ENCODE measurements around the gene SULT1A1.
"Not testable (repeated sequence)": the region's sequence is repeated elsewhere in the genome, so short reads cannot be mapped to it uniquely, and the experiment has no call there.

The SULT1A1 gene

DNA sequence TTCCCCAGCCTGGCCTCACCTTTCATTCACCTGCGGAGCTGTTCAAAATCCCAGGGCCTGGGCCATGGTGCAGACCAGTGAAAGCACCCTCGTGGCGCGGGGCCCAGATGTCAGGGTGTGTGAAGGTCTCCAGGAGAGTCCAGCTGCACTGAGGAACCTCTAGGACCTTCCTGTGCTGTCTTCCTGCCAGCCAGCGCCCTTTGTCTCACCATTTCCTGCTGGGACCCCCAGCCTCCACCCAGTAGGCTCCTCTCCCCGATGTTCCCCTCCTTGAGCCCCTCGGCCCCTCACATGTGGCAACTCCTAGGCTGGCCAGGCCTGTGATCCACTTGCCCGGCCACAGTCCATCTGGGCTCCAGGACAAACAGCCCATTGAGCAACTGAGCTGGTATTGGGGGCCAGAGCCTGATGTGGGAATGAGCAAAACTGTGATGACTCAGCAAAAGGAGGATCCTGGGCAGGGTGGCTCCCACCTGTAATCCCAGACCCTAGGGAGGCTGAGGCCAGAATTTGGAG, 13.7 kb downstream of the SULT1A1 start:
- TF ChIP-seq EZH2phosphoT487 (IDR thresholded peaks at IDR 0.05; ENCODE audit: borderline replicate concordance): no peak
- H3K79me2 ChIP-seq (ENCODE audit: insufficient read depth, low read length): no peaks in the 10 kb centered on the region
- H3K4me1 ChIP-seq (ENCODE audit: insufficient read depth, low read length, poor library complexity, severe bottlenecking): no peaks in the 10 kb centered on the region
- H3K9me3 ChIP-seq (ENCODE audit: insufficient read depth, low read depth, low read length): no peaks in the 10 kb centered on the region
- H4K20me1 ChIP-seq (ENCODE audit: insufficient read depth, low read length, poor library complexity, severe bottlenecking): no peaks in the 10 kb centered on the region
- H3F3A ChIP-seq (ENCODE audit: low read depth): no peaks in the 10 kb centered on the region
- no peaks in the 10 kb centered on the region for H3K27me3 ChIP-seq (ENCODE audit: insufficient read depth, low read length, poor library complexity, severe bottlenecking)
- no peaks in the 10 kb centered on the region for H3K9me2 ChIP-seq (replicated peaks; ENCODE audit: low read depth, low read length)
- H3K4me2 ChIP-seq (ENCODE audit: low read depth, low read length, poor library complexity, severe bottlenecking): no peak overlapping the region
- H3K36me3 ChIP-seq (ENCODE audit: insufficient read depth, low read length): peaks cover 17% of the 10 kb centered on the region; the same call in 1 of the 2 replicates
- H2AFZ ChIP-seq (ENCODE audit: low read length): no peak overlapping the region
- H3K9ac ChIP-seq (ENCODE audit: low read depth, low read length, poor library complexity, severe bottlenecking): no peak overlapping the region
- no peak overlapping the region for H3K4me3 ChIP-seq (ENCODE audit: low read length, poor library complexity, severe bottlenecking)

DNA sequence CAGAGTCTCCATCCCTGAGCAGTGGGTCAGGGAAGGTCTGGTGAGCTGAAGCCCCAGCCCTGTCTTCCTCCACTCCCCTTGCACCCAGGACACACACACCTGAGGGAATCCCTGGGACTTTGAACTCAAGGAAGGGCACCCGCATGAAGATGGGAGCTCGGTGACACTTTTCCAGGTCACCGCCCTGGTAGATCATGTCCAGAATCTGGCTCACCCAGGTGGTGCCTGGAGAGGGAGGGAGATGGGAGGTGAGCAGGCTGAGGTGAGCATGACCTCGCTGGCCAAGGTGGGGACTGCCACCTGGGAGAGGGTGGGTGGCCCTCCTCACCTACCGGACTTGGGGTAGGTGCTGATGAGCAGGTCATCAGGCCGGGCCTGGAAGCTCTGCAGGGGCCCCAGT, 14.4 kb downstream of the SULT1A1 start:
- not testable (repeated sequence) for H2AFZ ChIP-seq (ENCODE audit: low read length); H4K20me1 ChIP-seq (ENCODE audit: insufficient read depth, low read length, poor library complexity, severe bottlenecking); H3K27me3 ChIP-seq (ENCODE audit: insufficient read depth, low read length, poor library complexity, severe bottlenecking); H3K9me2 ChIP-seq (replicated peaks; ENCODE audit: low read depth, low read length); H3K9me3 ChIP-seq (ENCODE audit: insufficient read depth, low read depth, low read length); H3F3A ChIP-seq (ENCODE audit: low read depth); H3K4me3 ChIP-seq (ENCODE audit: low read length, poor library complexity, severe bottlenecking); H3K4me2 ChIP-seq (ENCODE audit: low read depth, low read length, poor library complexity, severe bottlenecking); H3K9ac ChIP-seq (ENCODE audit: low read depth, low read length, poor library complexity, severe bottlenecking); H3K79me2 ChIP-seq (ENCODE audit: insufficient read depth, low read length); H3K4me1 ChIP-seq (ENCODE audit: insufficient read depth, low read length, poor library complexity, severe bottlenecking)
- peaks cover 24% of the 10 kb centered on the region; the same call in 1 of the 2 replicates for H3K36me3 ChIP-seq (ENCODE audit: insufficient read depth, low read length)

- TF ChIP-seq, protein P1, sequence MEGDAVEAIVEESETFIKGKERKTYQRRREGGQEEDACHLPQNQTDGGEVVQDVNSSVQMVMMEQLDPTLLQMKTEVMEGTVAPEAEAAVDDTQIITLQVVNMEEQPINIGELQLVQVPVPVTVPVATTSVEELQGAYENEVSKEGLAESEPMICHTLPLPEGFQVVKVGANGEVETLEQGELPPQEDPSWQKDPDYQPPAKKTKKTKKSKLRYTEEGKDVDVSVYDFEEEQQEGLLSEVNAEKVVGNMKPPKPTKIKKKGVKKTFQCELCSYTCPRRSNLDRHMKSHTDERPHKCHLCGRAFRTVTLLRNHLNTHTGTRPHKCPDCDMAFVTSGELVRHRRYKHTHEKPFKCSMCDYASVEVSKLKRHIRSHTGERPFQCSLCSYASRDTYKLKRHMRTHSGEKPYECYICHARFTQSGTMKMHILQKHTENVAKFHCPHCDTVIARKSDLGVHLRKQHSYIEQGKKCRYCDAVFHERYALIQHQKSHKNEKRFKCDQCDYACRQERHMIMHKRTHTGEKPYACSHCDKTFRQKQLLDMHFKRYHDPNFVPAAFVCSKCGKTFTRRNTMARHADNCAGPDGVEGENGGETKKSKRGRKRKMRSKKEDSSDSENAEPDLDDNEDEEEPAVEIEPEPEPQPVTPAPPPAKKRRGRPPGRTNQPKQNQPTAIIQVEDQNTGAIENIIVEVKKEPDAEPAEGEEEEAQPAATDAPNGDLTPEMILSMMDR (conservative IDR thresholded peaks at IDR 0.05; ENCODE audit: low read length): no peak
- TF ChIP-seq EZH2phosphoT487 (IDR thresholded peaks at IDR 0.05; ENCODE audit: borderline replicate concordance): no peak
Measured at GRCh38 chr16:28592979-28593553, 16.8 kb downstream of the SULT1A1 start.

DNA sequence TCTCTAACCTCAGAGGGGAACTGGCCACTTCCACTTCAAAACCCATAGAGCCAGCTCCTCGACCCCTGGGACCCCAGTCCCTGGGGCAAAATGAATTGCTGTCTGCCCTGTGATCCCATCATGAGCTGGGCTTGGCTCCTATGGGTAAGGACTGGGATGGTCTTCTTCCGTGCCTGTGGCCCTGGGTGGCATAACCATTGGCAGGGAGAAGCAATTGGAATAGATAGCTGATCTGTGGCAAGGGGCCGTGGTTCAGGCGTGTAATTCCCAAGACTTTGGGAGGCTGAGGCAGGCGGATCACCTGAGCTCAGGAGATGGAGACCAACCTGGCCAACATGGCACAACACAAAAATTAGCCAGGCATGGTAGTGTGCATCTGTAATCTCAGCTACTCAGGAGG, 17.3 kb downstream of the SULT1A1 start:
- TF ChIP-seq EZH2phosphoT487 (IDR thresholded peaks at IDR 0.05; ENCODE audit: borderline replicate concordance): no peak
- TF ChIP-seq, protein P1 (conservative IDR thresholded peaks at IDR 0.05; ENCODE audit: low read length): no peak
- Histone ChIP-seq H3F3A (ENCODE audit: low read depth) (no peaks in the 10 kb centered on the region), H3K27me3 (ENCODE audit: insufficient read depth, low read length, poor library complexity, severe bottlenecking) (no peaks in the 10 kb centered on the region), H3K9ac (ENCODE audit: low read depth, low read length, poor library complexity, severe bottlenecking) (no peak overlapping the region), H3K4me2 (ENCODE audit: low read depth, low read length, poor library complexity, severe bottlenecking) (no peak overlapping the region), H3K4me1 (ENCODE audit: insufficient read depth, low read length, poor library complexity, severe bottlenecking) (no peaks in the 10 kb centered on the region), H3K9me3 (ENCODE audit: insufficient read depth, low read depth, low read length) (no peaks in the 10 kb centered on the region), H2AFZ (ENCODE audit: low read length) (no peak overlapping the region), H4K20me1 (ENCODE audit: insufficient read depth, low read length, poor library complexity, severe bottlenecking) (no peaks in the 10 kb centered on the region), H3K4me3 (ENCODE audit: low read length, poor library complexity, severe bottlenecking) (no peak overlapping the region), H3K36me3 (ENCODE audit: insufficient read depth, low read length) (peaks cover 42% of the 10 kb centered on the region; the same call in 1 of the 2 replicates), H3K79me2 (ENCODE audit: insufficient read depth, low read length) (no peaks in the 10 kb centered on the region), H3K9me2 (replicated peaks; ENCODE audit: low read depth, low read length) (no peaks in the 10 kb centered on the region)

More at GRCh38 chr16:28592979-28593553, 16.8 kb downstream of the SULT1A1 start:
- H4K20me1 ChIP-seq (ENCODE audit: insufficient read depth, low read length, poor library complexity, severe bottlenecking): no peaks in the 10 kb centered on the region
- no peak overlapping the region for H3K4me3 ChIP-seq (ENCODE audit: low read length, poor library complexity, severe bottlenecking)
- peaks cover 42% of the 10 kb centered on the region; the same call in 1 of the 2 replicates for H3K36me3 ChIP-seq (ENCODE audit: insufficient read depth, low read length)
- no peaks in the 10 kb centered on the region for H3F3A ChIP-seq (ENCODE audit: low read depth)
- no peaks in the 10 kb centered on the region for H3K9me2 ChIP-seq (replicated peaks; ENCODE audit: low read depth, low read length)
- H3K4me1 ChIP-seq (ENCODE audit: insufficient read depth, low read length, poor library complexity, severe bottlenecking): no peaks in the 10 kb centered on the region
- no peak overlapping the region for H3K9ac ChIP-seq (ENCODE audit: low read depth, low read length, poor library complexity, severe bottlenecking)
- no peaks in the 10 kb centered on the region for H3K79me2 ChIP-seq (ENCODE audit: insufficient read depth, low read length)
- no peak overlapping the region for H3K4me2 ChIP-seq (ENCODE audit: low read depth, low read length, poor library complexity, severe bottlenecking)
- H3K27me3 ChIP-seq (ENCODE audit: insufficient read depth, low read length, poor library complexity, severe bottlenecking): no peaks in the 10 kb centered on the region
- no peaks in the 10 kb centered on the region for H3K9me3 ChIP-seq (ENCODE audit: insufficient read depth, low read depth, low read length)
- no peak overlapping the region for H2AFZ ChIP-seq (ENCODE audit: low read length)
